ENCODE measurements around the gene LRRK2.

LRRK2 gene

GRCh38 chr12:40215982-40216381 is 8.8 kb upstream of the LRRK2 start:
- WGBS: 100% methylated on average over 1 of the region's 1 CpG
- H3K27me3 ChIP-seq (ENCODE audit: insufficient read depth, low read length): no peaks in the 10 kb centered on the region
- no peaks in the 10 kb centered on the region for H3K4me1 ChIP-seq (ENCODE audit: insufficient read depth, low read length)

GRCh38 chr12:40216516-40217288 is 8.1 kb upstream of the LRRK2 start:
- Histone ChIP-seq H3K27ac (ENCODE audit: low read depth, low read length) (no peak overlapping the region), H3K9ac (ENCODE audit: low read depth, low read length) (no peak overlapping the region)

More at GRCh38 chr12:40215982-40216381, 8.8 kb upstream of the LRRK2 start:
- peaks cover 20% of the 10 kb centered on the region for H3K9me3 ChIP-seq (ENCODE audit: insufficient read depth, low read depth, low read length)
- no peak overlapping the region for H3K4me3 ChIP-seq (ENCODE audit: low read length)
- no peak overlapping the region for H3K27ac ChIP-seq (ENCODE audit: low read depth, low read length)
- H3K36me3 ChIP-seq (ENCODE audit: insufficient read depth, low read length): no peaks in the 10 kb centered on the region
- no peak overlapping the region for H3K9ac ChIP-seq (ENCODE audit: low read depth, low read length)

GRCh38 chr12:40219760-40220159 is 5.0 kb upstream of the LRRK2 start:
- H3K36me3 ChIP-seq (ENCODE audit: insufficient read depth, low read length): no peaks in the 10 kb centered on the region
- H3K9me3 ChIP-seq (ENCODE audit: insufficient read depth, low read depth, low read length): no peaks in the 10 kb centered on the region
- no peaks in the 10 kb centered on the region for H3K4me1 ChIP-seq (ENCODE audit: insufficient read depth, low read length)
- no peak overlapping the region for H3K9ac ChIP-seq (ENCODE audit: low read depth, low read length)
- H3K27ac ChIP-seq (ENCODE audit: low read depth, low read length): no peak overlapping the region
- peaks cover 23% of the 10 kb centered on the region for H3K27me3 ChIP-seq (ENCODE audit: insufficient read depth, low read length)
- H3K4me3 ChIP-seq (ENCODE audit: low read length): no peak overlapping the region

More at GRCh38 chr12:40216516-40217288, 8.1 kb upstream of the LRRK2 start:
- H3K4me1 ChIP-seq (ENCODE audit: insufficient read depth, low read length): no peaks in the 10 kb centered on the region
- no peaks in the 10 kb centered on the region for H3K36me3 ChIP-seq (ENCODE audit: insufficient read depth, low read length)
- H3K27me3 ChIP-seq (ENCODE audit: insufficient read depth, low read length): no peaks in the 10 kb centered on the region
- peaks cover 15% of the 10 kb centered on the region for H3K9me3 ChIP-seq (ENCODE audit: insufficient read depth, low read depth, low read length)
- no peak overlapping the region for H3K4me3 ChIP-seq (ENCODE audit: low read length)

GRCh38 chr12:40222247-40222646 is 2.5 kb upstream of the LRRK2 start:
- Histone ChIP-seq H3K9ac (ENCODE audit: low read depth, low read length) (no peak overlapping the region), H3K27me3 (ENCODE audit: insufficient read depth, low read length) (peaks cover 45% of the 10 kb centered on the region), H3K4me1 (ENCODE audit: insufficient read depth, low read length) (peaks cover 6% of the 10 kb centered on the region), H3K27ac (ENCODE audit: low read depth, low read length) (no peak overlapping the region), H3K36me3 (ENCODE audit: insufficient read depth, low read length) (no peaks in the 10 kb centered on the region), H3K9me3 (ENCODE audit: insufficient read depth, low read depth, low read length) (no peaks in the 10 kb centered on the region), H3K4me3 (ENCODE audit: low read length) (no peak overlapping the region)
- WGBS: no CpG with 5 or more reads among the region's 2 CpGs

- Histone ChIP-seq H3K9me3 (ENCODE audit: insufficient read depth, low read depth, low read length) (no peaks in the 10 kb centered on the region), H3K27me3 (ENCODE audit: insufficient read depth, low read length) (peaks cover 45% of the 10 kb centered on the region), H3K36me3 (ENCODE audit: insufficient read depth, low read length) (no peaks in the 10 kb centered on the region), H3K4me3 (ENCODE audit: low read length) (no peak overlapping the region; the same call in 1 of the 2 replicates), H3K9ac (ENCODE audit: low read depth, low read length) (no peak overlapping the region), H3K4me1 (ENCODE audit: insufficient read depth, low read length) (peaks cover 6% of the 10 kb centered on the region), H3K27ac (ENCODE audit: low read depth, low read length) (no peak overlapping the region)
Measured at GRCh38 chr12:40223646-40224045, 1.2 kb upstream of the LRRK2 start.

- Histone ChIP-seq H3K36me3 (ENCODE audit: insufficient read depth, low read length) (no peaks in the 10 kb centered on the region), H3K9ac (ENCODE audit: low read depth, low read length) (no peak overlapping the region), H3K4me1 (ENCODE audit: insufficient read depth, low read length) (peaks cover 6% of the 10 kb centered on the region), H3K27me3 (ENCODE audit: insufficient read depth, low read length) (peaks cover 45% of the 10 kb centered on the region), H3K4me3 (ENCODE audit: low read length) (peak overlapping the region; percentile 67), H3K9me3 (ENCODE audit: insufficient read depth, low read depth, low read length) (no peaks in the 10 kb centered on the region), H3K27ac (ENCODE audit: low read depth, low read length) (no peak overlapping the region)
- 48% methylated on average over 10 of the region's 12 CpGs for WGBS
Measured at GRCh38 chr12:40225337-40225983, 663 bp downstream of the LRRK2 start.

GRCh38 chr12:40225984-40226602 is 1.3 kb downstream of the LRRK2 start:
- Histone ChIP-seq H3K9me3 (ENCODE audit: insufficient read depth, low read depth, low read length) (no peaks in the 10 kb centered on the region), H3K4me1 (ENCODE audit: insufficient read depth, low read length) (peaks cover 6% of the 10 kb centered on the region), H3K4me3 (ENCODE audit: low read length) (no peak overlapping the region), H3K27ac (ENCODE audit: low read depth, low read length) (no peak overlapping the region), H3K9ac (ENCODE audit: low read depth, low read length) (no peak overlapping the region), H3K27me3 (ENCODE audit: insufficient read depth, low read length) (peaks cover 45% of the 10 kb centered on the region), H3K36me3 (ENCODE audit: insufficient read depth, low read length) (no peaks in the 10 kb centered on the region)
- 90% methylated on average over 1 of the region's 1 CpG for WGBS

- Histone ChIP-seq H3K9me3 (ENCODE audit: insufficient read depth, low read depth, low read length) (no peaks in the 10 kb centered on the region), H3K27ac (ENCODE audit: low read depth, low read length) (no peak overlapping the region), H3K4me3 (ENCODE audit: low read length) (no peak overlapping the region), H3K36me3 (ENCODE audit: insufficient read depth, low read length) (no peaks in the 10 kb centered on the region), H3K4me1 (ENCODE audit: insufficient read depth, low read length) (peaks cover 6% of the 10 kb centered on the region), H3K9ac (ENCODE audit: low read depth, low read length) (no peak overlapping the region), H3K27me3 (ENCODE audit: insufficient read depth, low read length) (peaks cover 45% of the 10 kb centered on the region)
- WGBS: 93% methylated on average over 4 of the region's 4 CpGs
Measured at GRCh38 chr12:40226705-40227104, 1.9 kb downstream of the LRRK2 start.

- H3K27me3 ChIP-seq (ENCODE audit: insufficient read depth, low read length): peaks cover 45% of the 10 kb centered on the region
- no peaks in the 10 kb centered on the region for H3K36me3 ChIP-seq (ENCODE audit: insufficient read depth, low read length)
- H3K4me1 ChIP-seq (ENCODE audit: insufficient read depth, low read length): peaks cover 6% of the 10 kb centered on the region
- H3K9me3 ChIP-seq (ENCODE audit: insufficient read depth, low read depth, low read length): no peaks in the 10 kb centered on the region
- no peak overlapping the region for H3K9ac ChIP-seq (ENCODE audit: low read depth, low read length)
- H3K4me3 ChIP-seq (ENCODE audit: low read length): no peak overlapping the region
- WGBS: no CpG with 5 or more reads among the region's 1 CpG
- H3K27ac ChIP-seq (ENCODE audit: low read depth, low read length): no peak overlapping the region
Measured at GRCh38 chr12:40227447-40227846, 2.6 kb downstream of the LRRK2 start.

- H3K9me3 ChIP-seq (ENCODE audit: insufficient read depth, low read depth, low read length): no peaks in the 10 kb centered on the region
- H3K4me1 ChIP-seq (ENCODE audit: insufficient read depth, low read length): peaks cover 6% of the 10 kb centered on the region
- 100% methylated on average over 3 of the region's 3 CpGs for WGBS
- no peaks in the 10 kb centered on the region for H3K36me3 ChIP-seq (ENCODE audit: insufficient read depth, low read length)
- H3K27me3 ChIP-seq (ENCODE audit: insufficient read depth, low read length): peaks cover 33% of the 10 kb centered on the region
- H3K9ac ChIP-seq (ENCODE audit: low read depth, low read length): no peak overlapping the region
- no peak overlapping the region for H3K4me3 ChIP-seq (ENCODE audit: low read length)
- no peak overlapping the region for H3K27ac ChIP-seq (ENCODE audit: low read depth, low read length)
Measured at GRCh38 chr12:40228727-40229126, 3.9 kb downstream of the LRRK2 start.

Data from HUES64 (cell line).